Daoy (cell line): ENCODE data around the gene MOB3B. TPM values are rescaled to one million over a fixed set of nuclear protein-coding genes. Genes with fewer than 3 reads are reported as not detected.
A peak's percentile ranks its signal among the peaks of the same experiment; 100 is the strongest.

ENCODE experiments used
- DNase-seq: peaks from one replicate; pipeline ENCODE4 v3.0.0-alpha.2; 2015; ENCODE audit warnings: low read depth
- total RNA-seq: library from RNA; depleted of rRNA; stranded (reverse); fragments of >200 nt; shearing (Covaris generic); gene quantifications from 2 replicates; pipeline ENCODE4 v1.2.3, GENCODE V29; 2014

Gene MOB3B
- total RNA-seq, 1 experiment from 2014 or later, result 0.91 TPM

DNA sequence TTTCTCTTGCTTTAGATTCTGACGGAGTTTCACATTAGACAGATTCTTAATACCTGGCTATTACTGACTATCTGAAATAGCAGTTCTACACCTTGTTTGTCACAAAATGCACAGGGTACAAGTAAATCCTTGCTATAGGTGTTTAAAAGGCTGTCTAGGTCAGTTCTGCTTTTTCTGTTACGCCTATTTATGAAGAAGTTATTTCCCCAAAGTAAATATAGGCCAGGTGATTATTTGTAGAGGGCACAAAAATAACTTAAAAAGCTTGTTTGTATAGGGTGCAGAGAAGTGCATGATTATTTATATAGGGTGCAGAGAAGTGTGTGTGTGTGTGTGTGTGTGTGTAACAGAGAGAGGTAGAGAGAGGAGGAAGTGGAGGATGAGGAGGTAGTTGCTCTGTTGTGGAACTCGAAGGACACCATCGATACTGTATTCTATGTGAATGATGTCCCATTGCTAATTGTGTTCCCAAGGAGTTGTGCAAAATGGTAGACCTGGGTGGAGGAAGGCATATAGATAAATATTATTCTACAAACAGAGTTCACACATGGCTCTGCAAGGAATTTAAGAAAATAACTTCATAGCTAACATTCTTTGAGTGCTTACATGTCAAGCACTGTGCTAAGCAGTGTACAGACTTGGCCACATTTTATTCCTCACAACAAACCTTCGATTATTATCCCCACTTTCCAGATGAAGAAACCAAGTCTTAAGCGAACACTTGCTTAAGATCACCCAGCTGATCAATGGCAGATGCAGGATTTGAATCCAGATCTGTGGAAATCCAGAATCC lies 136.4 kb downstream of the MOB3B start:
- no peak for DNase-seq

DNA sequence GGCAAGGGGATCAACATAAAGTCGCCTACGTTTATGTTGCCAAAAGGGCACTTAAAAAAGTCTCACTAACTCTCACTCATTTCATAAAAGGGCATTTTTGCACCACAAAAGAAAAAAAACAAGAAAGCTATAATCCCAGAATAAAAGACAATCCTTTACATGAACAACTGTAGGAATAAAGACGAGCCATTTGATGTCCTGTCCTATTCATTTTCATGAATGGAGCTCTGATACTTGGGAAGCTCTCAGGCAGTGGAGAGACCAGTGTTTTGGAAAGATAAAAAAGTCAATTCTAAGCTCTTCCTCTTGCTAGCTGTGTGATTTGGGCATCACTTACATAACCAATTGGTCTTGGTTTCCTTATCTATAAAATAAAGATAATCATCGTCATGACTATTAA lies 137.2 kb downstream of the MOB3B start:
- DNase-seq, result no peak

DNA sequence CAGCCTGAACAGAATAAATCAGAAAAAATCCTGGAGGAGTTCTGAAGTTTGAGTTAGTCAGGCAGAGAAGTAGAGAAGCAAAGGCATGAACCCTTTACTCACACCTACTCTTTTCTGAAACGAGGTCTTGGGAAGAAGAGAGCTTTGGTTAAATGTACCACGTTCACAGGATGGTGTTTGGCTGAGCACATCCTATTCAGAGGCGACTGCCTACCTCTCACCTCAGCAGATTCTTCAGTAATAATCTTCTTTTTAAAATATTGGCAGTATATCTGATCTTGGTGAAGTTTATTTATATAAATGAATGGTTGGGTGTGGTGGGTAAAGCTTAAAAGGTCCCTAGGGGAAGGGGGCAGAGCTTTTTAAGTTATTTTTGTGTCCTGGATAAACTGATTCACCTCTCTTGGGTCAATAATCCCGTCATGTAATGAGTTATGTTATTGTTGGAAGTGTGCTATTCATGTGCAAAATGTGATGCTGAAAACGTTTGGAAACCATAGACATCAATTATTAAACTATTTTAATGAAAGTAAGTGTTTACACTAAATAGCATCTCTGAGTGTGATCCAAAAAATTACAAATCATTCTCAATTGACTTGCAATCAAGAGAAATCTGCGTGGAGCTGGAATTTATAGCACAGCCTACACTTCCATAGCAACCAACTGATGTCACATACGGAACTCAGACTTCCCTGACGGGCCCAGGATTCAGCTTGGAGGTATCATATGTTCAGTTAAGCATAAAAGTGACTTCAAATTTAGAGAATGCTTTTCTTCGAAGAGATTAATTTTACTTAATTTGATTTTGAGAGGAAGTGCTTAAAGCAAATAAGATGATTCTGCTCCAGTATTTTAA lies 138.3 kb downstream of the MOB3B start:
- no peak for DNase-seq

DNA sequence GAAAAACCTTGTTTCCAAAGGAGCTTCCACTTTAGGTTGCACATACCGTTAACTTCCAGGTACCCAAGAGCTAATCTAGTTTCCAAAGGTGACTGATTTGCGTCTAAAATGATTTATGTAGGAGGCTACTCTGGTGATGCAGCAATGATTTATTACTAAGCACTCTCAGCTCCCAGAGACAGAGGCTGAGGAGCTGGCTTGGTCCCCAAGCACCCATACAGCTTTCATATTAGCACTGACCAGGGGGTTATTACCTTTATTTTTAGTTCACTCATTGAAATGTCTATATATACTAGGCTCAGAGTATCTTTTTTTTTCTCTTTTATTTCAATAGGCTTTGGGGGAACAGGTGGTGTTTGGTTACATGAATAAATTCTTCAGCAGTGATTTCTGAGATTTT lies 141.5 kb downstream of the MOB3B start:
- no peak for DNase-seq

DNA sequence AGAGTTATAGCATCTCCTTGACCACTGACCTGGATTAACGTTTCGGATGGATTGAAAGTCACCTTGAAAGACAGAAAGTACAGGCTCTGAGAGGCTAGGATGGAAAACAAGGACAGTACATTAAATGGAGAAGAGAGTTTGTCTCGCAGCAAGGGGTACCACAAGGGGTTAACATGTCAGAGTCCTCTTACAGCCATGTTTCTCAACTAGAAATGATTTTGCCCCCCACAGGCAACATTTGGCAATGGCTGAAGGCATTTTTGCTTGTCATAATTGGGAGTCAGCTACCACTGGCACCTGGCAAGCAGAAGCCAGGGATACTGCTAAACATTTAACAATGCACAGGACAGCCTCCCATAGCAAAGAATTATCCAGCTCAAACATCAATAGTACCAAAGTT lies 141.9 kb downstream of the MOB3B start:
- no peak for DNase-seq

DNA sequence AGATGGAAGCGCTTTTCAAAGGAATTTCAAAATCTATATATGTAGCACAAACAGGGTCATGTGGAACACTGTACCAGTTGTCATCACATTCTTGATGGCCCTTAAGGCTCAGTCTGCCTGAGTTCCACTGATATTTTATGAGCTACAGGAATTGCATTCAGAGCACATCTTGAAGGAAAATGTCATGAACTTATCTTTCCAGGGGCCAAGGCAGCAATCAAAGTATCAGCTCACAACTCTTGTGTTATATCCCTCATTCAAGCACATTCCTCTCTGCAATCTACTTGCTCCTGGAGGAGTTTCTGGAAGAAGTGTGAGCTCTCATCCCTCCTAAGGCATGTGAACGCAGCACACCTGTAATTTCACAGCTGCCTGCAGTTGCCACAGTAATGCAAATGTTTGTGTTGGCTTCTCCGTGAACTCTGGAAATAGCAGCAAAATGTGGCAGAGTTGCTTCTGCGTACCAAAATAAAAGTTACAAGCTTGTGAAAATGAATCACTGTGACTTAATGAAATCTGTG lies 143.0 kb downstream of the MOB3B start:
- DNase-seq, result no peak

DNA sequence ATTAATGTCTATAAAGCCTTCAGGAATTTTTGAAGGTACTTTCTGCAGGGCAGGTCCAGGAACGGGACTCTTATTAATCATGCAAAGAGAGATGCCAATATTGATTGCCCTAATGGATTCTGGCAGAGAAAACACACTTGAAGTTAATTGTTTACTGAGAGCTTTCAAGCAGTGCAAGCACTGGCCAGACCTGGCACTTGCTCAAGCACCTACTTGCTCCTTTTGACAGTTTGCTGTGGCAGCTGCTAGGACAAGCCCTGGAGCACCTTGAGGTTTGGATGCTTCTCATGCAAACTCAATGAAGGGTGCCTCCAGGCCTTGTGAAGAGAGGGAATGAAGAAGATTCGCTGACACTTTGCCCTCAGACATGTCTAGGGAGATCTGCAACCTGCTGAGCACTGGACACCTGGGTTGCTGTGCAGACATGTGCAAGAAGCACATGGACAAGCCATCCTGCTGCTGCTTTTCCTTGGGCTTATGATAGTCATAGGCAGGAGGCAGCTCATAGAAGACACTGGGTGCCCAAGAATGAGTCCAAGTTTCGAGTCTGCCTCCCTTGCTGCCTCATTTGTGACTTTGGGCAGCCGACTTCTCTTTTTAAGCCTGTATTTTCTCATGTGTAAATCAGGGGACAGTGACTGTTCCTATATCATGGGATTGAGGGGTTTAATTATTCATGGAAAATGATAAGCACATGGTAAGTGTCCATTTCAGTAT lies 143.8 kb downstream of the MOB3B start:
- DNase-seq, result no peak

DNA sequence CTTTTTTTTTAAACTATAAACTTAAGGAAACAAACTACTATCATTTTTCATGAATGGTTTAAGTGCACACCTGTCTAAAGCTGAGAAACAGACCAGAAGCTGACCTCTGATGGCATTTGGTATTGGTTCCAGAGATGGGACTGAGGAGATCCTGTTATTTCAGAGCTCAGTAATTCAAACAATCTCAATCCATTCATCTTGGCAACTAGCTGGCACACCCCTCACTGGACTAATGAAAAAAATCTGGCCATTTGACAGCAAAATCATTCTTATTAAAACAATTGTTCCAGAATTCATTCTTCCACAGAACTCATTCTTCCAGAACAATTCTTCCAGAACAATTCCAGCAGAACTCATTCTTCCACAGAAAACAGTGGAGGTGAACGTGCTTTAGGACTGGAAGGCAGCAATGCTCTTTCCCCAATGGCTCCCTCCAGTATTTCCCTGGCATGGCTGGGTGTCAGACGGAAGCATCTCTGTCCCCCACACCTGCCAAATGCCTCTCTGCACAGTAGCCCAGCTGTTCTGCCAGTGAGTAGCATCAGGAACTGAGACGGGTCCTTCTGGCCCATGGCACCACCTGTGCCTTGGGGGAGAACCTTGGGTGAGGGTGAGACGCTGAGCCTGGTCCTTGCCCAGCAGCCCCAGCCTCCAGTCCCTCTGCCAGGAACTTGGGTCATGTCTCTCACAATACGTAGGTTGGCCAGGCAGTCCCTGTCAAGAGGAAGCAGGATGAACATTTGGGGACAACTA lies 145.2 kb downstream of the MOB3B start:
- no peak for DNase-seq

DNA sequence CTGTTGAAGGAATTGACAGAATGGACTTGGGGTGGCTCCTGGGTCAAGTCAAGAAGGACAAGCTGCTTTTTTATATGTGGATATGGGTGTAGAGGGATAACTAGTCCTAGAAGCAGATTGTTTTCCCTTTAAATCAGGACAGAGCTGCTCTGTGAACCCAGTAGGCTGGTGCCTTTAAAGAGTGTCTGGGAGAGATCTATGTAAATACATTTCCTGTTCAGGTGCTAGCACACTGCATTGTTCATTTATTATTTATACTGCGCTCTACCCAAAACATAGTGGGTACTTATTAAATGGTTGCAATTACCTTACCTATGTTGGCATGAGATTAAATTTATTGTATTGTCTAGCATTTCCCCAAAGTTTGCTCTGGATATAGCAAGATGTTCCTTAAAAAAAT lies 146.1 kb downstream of the MOB3B start:
- no peak for DNase-seq

DNA sequence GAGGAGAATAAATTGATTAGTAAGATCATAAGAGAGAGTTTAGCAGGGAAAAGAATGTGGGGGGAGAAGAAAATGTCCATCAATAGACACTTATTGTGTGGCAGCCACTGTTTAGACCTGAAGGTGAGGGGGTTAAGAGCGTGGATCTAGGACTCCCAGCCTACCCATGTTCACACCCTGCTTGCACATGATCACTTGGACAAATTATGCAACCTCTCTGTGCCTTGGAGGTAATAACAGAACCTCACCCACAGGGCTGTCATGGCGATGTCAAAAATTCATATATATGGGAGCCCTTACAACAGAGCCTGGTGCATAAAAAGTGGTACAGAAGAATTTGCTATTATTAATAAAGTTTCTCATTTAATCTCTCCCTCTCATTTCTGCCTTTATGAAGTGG lies 146.6 kb downstream of the MOB3B start:
- no peak for DNase-seq

DNA sequence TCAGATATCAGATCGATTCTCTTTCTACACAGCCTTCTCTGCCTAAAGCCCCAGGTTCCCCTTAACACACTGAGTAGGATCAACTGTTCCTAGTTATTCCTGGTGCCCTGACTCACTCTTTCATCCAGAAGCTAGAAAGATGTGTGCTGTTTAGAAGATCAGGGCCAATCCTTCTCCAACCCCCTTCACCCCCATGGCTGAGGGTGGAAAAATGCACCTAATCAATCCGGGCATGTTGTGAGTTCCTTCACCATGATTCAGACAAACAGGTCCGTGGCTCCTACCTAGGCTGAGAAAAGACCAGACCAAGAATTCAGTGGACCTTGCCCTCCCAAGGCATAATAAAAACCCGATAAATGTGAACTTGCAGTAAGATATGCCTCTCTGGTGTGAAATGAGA lies 147.3 kb downstream of the MOB3B start:
- DNase-seq, result no peak

DNA sequence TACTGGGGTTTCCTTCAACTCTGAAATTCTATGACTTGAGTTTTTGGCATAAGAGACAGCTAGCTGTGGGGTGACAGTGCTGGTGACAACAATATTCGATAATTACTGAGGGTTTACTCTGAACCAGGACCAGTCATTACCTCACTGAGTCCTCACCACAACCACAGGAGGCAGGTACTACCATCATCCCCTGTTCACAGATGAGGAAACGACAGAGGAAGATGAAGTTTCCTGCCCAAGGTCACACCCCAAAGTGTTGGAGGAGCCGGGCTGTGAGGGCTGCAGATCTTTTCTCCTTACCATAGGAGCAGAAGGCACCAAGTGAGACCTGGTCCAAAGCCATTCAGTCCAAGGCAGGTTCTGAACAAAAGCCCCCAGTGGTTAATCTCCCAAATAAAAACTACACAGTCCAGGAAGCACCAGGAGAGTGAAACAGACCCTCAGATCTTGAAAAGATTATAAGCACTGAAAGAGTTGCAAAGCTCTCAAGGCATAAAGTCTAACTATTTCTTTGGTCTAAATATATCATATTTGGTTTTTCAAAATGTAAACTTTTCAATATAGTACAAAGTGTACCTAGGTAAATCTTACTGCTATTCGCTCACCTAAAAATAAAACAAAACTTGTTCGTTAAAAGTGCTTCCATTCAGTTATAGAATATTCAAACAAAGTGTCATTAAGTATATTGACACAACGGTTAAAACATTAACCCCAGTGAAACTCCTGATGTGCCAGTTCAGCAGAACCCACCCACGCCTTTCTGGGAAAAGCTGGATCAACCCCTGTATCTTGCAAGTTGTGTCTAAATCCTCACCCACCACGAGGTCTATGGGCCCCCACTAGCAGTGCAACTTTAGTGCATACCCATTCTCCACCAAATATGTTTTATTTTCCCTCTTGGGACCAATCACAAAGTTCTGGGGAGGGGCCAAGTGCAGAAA lies 150.0 kb downstream of the MOB3B start:
- DNase-seq, result no peak

DNA sequence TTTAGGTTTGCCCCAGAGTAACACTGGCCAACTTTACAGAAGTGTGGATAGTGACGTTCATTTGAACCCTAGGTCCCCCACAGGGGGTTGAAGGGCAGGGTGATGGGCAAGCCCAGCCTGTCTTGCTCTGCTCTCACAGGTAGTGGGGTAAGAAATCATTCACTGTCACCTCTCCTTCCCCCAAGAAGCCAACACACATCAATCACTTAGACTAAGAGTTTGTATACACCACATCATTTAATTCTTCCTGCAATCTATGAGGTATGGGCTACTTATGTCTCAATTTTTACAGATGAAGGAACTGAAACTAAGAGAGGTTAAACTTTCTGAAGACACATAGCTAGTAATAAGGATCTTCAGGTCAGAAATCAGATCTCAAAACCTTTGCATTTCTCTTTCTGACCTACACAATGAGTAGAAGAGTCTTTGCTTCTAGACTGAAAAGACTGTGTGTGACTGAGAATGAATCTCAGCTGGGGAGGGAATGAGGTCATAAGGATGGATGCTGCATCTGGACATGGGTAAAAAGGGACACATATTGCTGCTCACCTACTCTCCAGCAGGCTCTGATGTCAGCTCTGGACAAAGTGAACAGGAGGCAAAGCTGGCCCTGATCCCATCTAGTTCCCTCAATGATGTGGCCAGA lies 151.7 kb downstream of the MOB3B start:
- DNase-seq, result no peak

DNA sequence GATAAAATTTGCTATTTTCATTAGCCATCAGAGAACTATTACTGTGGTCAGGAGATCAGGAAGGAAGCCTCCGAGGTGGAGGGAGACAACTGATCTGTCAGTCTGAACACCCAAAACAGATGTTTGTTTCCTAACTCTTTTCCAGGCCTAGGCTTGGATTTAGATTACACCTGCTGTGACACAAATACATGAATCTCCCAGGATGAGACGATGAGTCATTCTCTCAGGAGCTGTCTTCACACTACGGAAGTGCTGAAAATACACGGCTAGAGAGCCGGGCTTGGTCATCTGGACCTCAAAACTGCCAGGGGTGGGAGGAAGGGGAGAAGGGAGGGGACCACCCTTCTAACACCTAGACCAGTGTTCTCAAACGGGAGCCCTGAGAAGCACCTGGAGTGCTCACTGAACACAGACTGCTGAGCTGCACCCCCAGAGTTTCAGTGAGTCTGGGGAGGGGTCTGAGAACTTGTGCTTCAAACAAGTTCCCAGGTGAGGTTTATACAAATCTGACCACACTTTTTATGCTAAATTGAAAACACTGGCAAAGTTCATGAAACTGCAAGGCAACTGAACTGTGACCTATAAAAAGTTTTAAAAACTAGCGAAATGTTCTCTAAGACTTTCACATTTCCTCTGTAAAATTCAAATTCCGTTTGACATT lies 152.3 kb downstream of the MOB3B start:
- DNase-seq, result peak; percentile 27

DNA sequence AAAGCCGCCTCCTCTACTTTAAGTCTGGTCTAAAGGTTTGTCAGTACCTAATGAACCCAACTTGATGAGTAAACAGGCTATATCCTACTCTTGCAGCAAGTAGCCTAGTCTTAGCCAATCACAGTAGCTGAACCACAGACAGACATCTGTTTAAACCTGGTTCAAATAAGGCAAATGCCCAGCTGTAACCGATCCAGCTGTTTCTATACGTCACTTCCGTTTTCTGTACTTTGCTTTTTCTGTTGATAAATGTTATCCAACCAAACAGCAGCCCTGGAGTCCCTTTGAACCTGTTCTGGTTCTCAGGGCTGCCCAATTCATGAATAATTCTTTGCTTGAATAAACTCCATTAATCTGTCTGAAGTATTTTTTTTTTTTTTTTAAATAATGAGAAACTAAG lies 155.8 kb downstream of the MOB3B start:
- DNase-seq, result no peak

DNA sequence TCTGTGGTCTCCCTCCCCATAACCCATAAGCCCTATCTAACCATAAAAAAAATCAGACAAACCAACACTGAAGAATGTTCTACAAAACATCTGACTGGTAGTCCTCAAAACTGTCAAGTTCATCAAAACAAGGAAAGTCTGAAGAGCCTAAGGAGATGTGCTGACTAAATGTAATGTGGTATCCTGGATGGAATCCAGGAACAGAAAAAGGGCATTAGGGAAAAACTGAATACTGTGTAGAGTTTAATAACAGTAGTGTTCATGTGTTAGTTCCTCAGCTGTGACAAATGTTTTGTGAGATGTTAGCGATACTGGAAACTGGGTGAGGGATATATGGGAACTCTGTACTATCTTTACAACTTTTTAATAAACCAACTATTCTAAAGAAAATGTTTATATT lies 157.0 kb downstream of the MOB3B start:
- no peak for DNase-seq

DNA sequence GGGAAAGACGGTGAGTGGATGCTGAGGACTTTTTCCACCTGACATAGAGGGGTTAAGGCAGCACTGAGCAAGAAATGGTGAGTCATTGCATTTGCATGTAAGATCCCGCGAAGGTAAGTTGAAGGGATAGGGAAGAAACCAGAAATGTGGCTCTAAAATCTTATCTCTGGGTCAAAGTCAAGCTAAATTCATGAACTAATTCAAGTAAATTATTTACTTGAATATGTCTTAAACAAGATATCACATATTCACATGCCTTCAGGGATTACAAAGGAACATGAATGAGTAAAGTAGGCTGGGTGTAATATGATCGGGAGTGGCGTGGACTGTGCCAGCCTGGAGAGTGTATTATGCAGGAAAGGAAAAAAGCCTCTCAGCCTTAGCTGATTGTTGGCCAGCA lies 158.2 kb downstream of the MOB3B start:
- DNase-seq, result peak; percentile 27

DNA sequence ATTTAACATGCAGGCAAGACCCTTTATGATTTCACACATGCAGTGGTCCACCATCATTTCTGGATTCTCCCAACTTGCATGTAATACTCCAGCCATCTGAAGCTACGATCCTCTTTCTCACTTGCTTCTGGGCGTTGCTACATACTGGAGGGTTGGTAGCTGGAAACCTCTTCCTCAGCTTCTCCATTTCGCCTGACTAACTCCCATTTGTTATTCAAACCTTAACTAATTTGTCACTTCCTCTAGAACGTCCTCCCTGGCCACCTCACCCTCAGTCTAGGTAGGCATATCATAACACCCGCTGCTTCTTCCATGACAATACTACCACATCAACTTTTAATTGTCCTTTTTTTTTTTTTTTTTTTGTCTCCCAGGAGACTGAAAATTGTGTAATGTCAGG lies 160.0 kb downstream of the MOB3B start:
- DNase-seq, result no peak

DNA sequence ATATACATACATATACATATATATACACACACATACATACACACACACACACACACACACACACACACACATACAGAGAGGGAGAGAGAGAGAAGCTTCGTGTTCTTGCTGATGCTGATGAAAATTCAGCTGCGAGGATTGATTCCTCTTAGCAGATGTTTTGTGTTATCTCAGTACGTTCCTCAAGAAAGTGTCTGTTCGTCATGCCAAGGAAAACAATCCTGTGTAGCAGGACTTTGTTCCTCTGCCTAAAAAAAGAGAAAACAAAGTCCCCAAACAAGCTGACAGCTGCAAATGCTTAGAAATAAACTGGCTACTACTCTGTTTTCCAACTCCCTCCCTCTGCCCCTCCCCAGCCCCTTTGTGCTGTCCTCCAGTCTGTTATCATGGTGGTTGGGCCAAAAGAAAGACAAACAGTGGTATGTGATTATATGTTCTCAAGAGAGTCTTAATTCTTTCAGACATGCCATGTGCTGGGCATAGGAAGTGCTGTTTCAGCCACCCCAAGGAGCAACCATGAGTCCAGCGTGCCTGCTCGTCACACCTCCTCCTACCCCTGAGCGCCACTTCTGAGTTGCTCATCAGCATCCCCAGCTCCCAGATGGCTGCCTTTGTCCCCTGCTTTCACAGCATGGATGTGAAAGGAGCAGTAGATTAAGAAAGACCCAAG lies 161.2 kb downstream of the MOB3B start:
- no peak for DNase-seq
